DMS114 treated with DMSO at 0.1 percent for 48 hours (cell line): ENCODE measurements around the gene GPC6.

Experiments used
- DNase-seq: peaks from one replicate; lab custom pipeline; 2025; ENCODE audit not compliant: unreplicated experiment; lab: John Stamatoyannopoulos, UW

The GPC6 gene

GRCh38 chr13:93811738-93812112 lies 585.1 kb downstream of the GPC6 start:
- no peak for DNase-seq

- DNase-seq: no peak
Measured at GRCh38 chr13:93814658-93815057, 588.1 kb downstream of the GPC6 start.

- DNase-seq: no peak
Measured at GRCh38 chr13:93818345-93818744, 591.7 kb downstream of the GPC6 start.

- no peak for DNase-seq
Measured at GRCh38 chr13:93819331-93819890, 592.8 kb downstream of the GPC6 start.

- DNase-seq: no peak
Measured at GRCh38 chr13:93824286-93824685, 597.7 kb downstream of the GPC6 start.

GRCh38 chr13:93834051-93834450 lies 607.4 kb downstream of the GPC6 start:
- DNase-seq: no peak

GRCh38 chr13:93843082-93843481 lies 616.5 kb downstream of the GPC6 start:
- no peak for DNase-seq

- no peak for DNase-seq
Measured at GRCh38 chr13:93847162-93847561, 620.6 kb downstream of the GPC6 start.

- DNase-seq: no peak
Measured at GRCh38 chr13:93848247-93848646, 621.6 kb downstream of the GPC6 start.

GRCh38 chr13:93851236-93851635 lies 624.6 kb downstream of the GPC6 start:
- no peak for DNase-seq

GRCh38 chr13:93853912-93854311 lies 627.3 kb downstream of the GPC6 start:
- no peak for DNase-seq

GRCh38 chr13:93857126-93857525 lies 630.5 kb downstream of the GPC6 start:
- DNase-seq: no peak

GRCh38 chr13:93859716-93860115 lies 633.1 kb downstream of the GPC6 start:
- no peak for DNase-seq

- no peak for DNase-seq
Measured at GRCh38 chr13:93861818-93862217, 635.2 kb downstream of the GPC6 start.

- no peak for DNase-seq
Measured at GRCh38 chr13:93862259-93862658, 635.7 kb downstream of the GPC6 start.

- DNase-seq: no peak
Measured at GRCh38 chr13:93865235-93865634, 638.6 kb downstream of the GPC6 start.

- DNase-seq: no peak
Measured at GRCh38 chr13:93867481-93867880, 640.9 kb downstream of the GPC6 start.

- no peak for DNase-seq
Measured at GRCh38 chr13:93872376-93872775, 645.8 kb downstream of the GPC6 start.

GRCh38 chr13:93872786-93873347 lies 646.3 kb downstream of the GPC6 start:
- no peak for DNase-seq

GRCh38 chr13:93875547-93875946 lies 648.9 kb downstream of the GPC6 start:
- no peak for DNase-seq

- DNase-seq: no peak
Measured at GRCh38 chr13:93876236-93876635, 649.6 kb downstream of the GPC6 start.

GRCh38 chr13:93878675-93879074 lies 652.1 kb downstream of the GPC6 start:
- no peak for DNase-seq

- DNase-seq: no peak
Measured at GRCh38 chr13:93881411-93881810, 654.8 kb downstream of the GPC6 start.
